ENCODE data around the gene BAD. TPM values are rescaled to one million over a fixed set of nuclear protein-coding genes. Genes with fewer than 3 reads are reported as not detected.

BAD gene
- total RNA-seq (2022) = 67.4 and 79.7 TPM in 2 replicates
- percentile 55 among the genes with signal in this experiment for Bru-seq, nascent RNA
- percentile 54 among the genes with signal in this experiment for BruChase-seq, experiment 1, labeled RNA remaining after a 6-hour chase
- percentile 59 among the genes with signal in this experiment for BruChase-seq, experiment 2, labeled RNA remaining after a 2-hour chase
- long read RNA-seq, transcript BAD-201 (4 exons, 929 nt) = major isoform, 92 of 118 reads
- long read RNA-seq, transcript BAD-203 (3 exons, 1,157 nt) = minor isoform, 20 of 118 reads
- long read RNA-seq, partial matches to known transcripts = 0 of 118 reads
- long read RNA-seq, other reads (novel, unspliced or antisense) = 3 of 118 reads

DNA sequence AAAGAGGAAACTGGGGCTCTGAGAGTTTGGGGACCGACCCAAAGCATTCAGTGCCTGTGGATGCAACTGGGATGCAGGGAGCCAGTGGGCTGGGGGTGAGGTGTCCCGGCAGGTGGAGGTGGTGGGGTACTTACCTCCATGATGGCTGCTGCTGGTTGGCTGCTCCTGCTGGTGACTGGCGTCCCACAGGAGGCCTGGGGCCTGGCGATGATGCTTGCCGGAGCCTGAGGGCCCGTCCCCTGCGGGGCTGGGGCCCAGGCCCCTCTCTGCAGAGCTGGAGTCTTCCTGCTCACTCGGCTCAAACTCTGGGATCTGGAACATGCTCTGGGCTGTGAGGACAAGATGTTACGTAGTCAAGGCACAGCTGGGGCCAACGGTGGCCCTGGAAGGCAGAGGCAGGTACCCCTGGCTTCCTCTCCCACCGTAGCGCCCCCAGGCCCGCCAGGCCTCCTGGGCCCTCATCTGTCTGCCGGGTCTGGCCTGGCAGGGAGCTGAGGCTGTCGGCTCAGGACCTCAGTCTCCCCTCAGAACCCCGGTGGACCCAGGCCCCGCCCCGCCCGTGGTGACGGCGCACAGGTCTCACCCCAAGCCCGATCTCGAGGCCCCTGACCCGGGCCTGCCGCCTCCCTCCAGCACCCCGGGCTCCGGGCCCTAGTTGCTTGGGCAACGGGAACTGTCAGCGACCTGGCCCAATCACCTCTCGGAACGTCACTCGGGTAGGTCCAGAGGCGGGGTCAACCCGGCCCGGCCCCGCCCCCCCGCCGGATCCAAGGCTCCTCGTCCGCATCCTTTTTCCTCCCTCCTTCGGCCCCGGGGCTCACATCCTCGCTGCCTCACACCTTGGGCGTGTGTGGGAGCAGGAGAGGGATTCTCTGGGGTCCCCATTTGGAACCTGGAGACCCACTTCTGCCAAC lies at the start of gene BAD:
Gene BAD (minus strand): TSS at position 618 of the 914 bp plus-strand sequence. CDS start 297 bp downstream, at position 321.
- Mint-ChIP-seq H3K4me3 (ENCODE audit: unreplicated experiment) (peak within 1 kb of the TSS; percentile 76), H3K4me1 (ENCODE audit: insufficient read depth, unreplicated experiment) (peaks cover 10% of the 10 kb centered on the region), H3K27me3 (ENCODE audit: insufficient read depth, unreplicated experiment) (no peaks in the 10 kb centered on the region), H3K9me3 (ENCODE audit: unreplicated experiment) (no peaks in the 10 kb centered on the region), H3K27ac (ENCODE audit: low read depth, unreplicated experiment) (peak within 1 kb of the TSS; percentile 84), H3K36me3 (ENCODE audit: insufficient read depth, unreplicated experiment) (peaks cover 39% of the 10 kb centered on the region)
- ChIA-PET POLR2A (interaction anchor here (0.5 to 8.2 kb wide), 17 partner anchors 8 to 493 kb away, joined by 3 to 125 read pairs (median 5); partner anchors contain the start of genes CATSPERZ, ESRRA, FKBP2 and NUDT22), CTCF (interaction anchor here (0.5 to 9.9 kb wide), 8 partner anchors 12 to 139 kb away, joined by 3 to 96 read pairs (median 4); partner anchors contain the start of gene CATSPERZ)
- TF ChIP-seq, protein P1, sequence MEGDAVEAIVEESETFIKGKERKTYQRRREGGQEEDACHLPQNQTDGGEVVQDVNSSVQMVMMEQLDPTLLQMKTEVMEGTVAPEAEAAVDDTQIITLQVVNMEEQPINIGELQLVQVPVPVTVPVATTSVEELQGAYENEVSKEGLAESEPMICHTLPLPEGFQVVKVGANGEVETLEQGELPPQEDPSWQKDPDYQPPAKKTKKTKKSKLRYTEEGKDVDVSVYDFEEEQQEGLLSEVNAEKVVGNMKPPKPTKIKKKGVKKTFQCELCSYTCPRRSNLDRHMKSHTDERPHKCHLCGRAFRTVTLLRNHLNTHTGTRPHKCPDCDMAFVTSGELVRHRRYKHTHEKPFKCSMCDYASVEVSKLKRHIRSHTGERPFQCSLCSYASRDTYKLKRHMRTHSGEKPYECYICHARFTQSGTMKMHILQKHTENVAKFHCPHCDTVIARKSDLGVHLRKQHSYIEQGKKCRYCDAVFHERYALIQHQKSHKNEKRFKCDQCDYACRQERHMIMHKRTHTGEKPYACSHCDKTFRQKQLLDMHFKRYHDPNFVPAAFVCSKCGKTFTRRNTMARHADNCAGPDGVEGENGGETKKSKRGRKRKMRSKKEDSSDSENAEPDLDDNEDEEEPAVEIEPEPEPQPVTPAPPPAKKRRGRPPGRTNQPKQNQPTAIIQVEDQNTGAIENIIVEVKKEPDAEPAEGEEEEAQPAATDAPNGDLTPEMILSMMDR (IDR thresholded peaks at IDR 0.05; ENCODE audit: unreplicated experiment) = no peak
- TSS peak; percentile 61 for BruUV-seq (replicated peaks)
- intact Hi-C loops (cut with micrococcal nuclease) = no loop called here
- DNase-seq (ENCODE audit: unreplicated experiment) = peak; percentile 94

DNA sequence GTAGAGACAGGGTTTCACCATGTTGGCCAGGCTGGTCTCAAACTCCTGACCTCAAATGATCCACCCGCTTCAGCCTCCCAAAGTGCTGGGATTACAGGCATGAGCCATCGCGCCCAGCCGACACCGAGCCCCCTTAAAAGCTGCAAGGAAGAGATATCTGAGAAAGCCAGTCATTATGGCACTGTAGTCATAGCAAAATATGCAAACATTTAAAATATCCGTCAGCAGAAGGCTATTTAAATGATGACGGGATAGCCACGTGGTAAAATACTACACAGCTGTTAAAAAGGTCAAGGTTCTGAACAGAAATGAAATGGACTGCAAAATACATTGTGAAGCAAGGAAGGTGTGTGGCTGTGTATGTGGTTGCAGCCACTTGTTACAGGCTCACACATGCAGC lies 49.1 kb upstream of the BAD start:
- Mint-ChIP-seq H3K4me1 (ENCODE audit: insufficient read depth, unreplicated experiment) (peaks cover 20% of the 10 kb centered on the region), H3K9me3 (ENCODE audit: unreplicated experiment) (no peaks in the 10 kb centered on the region), H3K27ac (ENCODE audit: low read depth, unreplicated experiment) (peak overlapping the region; percentile 2), H3K27me3 (ENCODE audit: insufficient read depth, unreplicated experiment) (no peaks in the 10 kb centered on the region), H3K36me3 (ENCODE audit: insufficient read depth, unreplicated experiment) (no peaks in the 10 kb centered on the region), H3K4me3 (ENCODE audit: unreplicated experiment) (no peak overlapping the region)
- intact Hi-C loops (cut with micrococcal nuclease) = no loop called here
- no peak for DNase-seq (ENCODE audit: unreplicated experiment)
- ChIA-PET POLR2A (interaction anchor here (1.2 to 15.4 kb wide), 7 partner anchors 8 to 29 kb away, joined by 4 to 285 read pairs (median 25); partner anchors contain the start of genes ESRRA, PRDX5 and TRMT112), CTCF (interaction anchor here (1.0 to 11.4 kb wide), 7 partner anchors 9 to 82 kb away, joined by 5 to 135 read pairs (median 20); partner anchors contain the start of genes CATSPERZ, PLCB3, PRDX5 and TRMT112)
- TF ChIP-seq, protein P1 (IDR thresholded peaks at IDR 0.05; ENCODE audit: unreplicated experiment) = no peak
- no TSS peak for BruUV-seq (replicated peaks)

DNA sequence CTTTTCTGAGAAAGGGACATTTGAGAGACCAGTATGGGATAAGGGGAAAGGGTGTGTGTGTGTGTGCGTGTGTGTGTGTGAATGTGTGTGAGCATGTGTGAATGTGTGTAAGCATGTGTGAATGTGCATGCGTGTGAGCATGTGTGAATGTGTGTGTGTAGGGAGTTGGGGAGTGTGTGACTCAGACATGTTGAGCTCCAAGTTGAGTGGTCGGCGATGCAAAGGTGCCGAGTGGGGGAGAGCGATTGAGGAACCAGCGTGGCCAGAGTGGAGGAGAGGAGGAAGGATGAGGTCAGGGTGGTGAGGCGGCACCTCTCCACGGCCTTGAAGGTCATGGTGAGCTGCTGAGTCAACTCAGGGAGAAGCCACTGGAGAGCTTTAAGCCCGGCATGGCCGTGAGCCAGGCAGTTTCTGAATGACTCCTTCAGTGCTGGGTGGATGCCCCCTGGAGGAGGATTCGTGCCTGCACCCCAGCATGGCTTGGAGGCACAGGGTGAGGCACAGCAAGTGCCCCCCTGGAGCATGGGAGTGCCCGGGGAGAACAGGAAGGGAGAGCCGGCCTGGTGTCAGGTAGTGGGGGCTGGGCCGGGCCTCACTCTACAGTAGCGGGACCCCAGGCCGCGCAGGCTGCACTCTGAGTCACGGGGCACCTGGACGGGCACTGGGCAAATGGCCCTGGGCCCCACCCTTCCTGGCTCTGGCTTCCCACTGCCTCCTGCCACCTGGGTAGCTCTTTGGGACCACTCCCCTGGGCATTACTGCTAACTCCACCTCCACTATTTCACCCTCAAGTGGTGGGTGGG lies 47.3 kb upstream of the BAD start:
- no TSS peak for BruUV-seq (replicated peaks)
- H3K4me3 Mint-ChIP-seq (ENCODE audit: unreplicated experiment) = peak overlapping the region; percentile 8
- no peaks in the 10 kb centered on the region for H3K27me3 Mint-ChIP-seq (ENCODE audit: insufficient read depth, unreplicated experiment)
- peak overlapping the region; percentile 61 for H3K27ac Mint-ChIP-seq (ENCODE audit: low read depth, unreplicated experiment)
- no peaks in the 10 kb centered on the region for H3K36me3 Mint-ChIP-seq (ENCODE audit: insufficient read depth, unreplicated experiment)
- ChIA-PET POLR2A (interaction anchor here (0.6 to 15.4 kb wide), 24 partner anchors 8 to 851 kb away, joined by 3 to 285 read pairs (median 5); partner anchors contain the start of genes ESRRA, FKBP2, PPP1R14B and PRDX5), CTCF (interaction anchor here (0.6 to 11.4 kb wide), 32 partner anchors 9 to 1738 kb away, joined by 3 to 135 read pairs (median 4); partner anchors contain the start of genes BAD, CATSPERZ, ESRRA and PACS1)
- H3K4me1 Mint-ChIP-seq (ENCODE audit: insufficient read depth, unreplicated experiment) = peaks cover 20% of the 10 kb centered on the region
- intact Hi-C loops (cut with micrococcal nuclease) = loop anchor here (1.0 kb wide), 1 partner anchor 13 kb away; the partner anchor contains the start of gene PRDX5
- TF ChIP-seq, protein P1 (IDR thresholded peaks at IDR 0.05; ENCODE audit: unreplicated experiment) = peak; percentile 79
- no peaks in the 10 kb centered on the region for H3K9me3 Mint-ChIP-seq (ENCODE audit: unreplicated experiment)
- peak; percentile 98 for DNase-seq (ENCODE audit: unreplicated experiment)
